ENCODE results near the gene JAGN1. TPM values are rescaled to one million over a fixed set of nuclear protein-coding genes. Genes with fewer than 3 reads are reported as not detected.
"Not testable (repeated sequence)": the region's sequence is repeated elsewhere in the genome, so short reads cannot be mapped to it uniquely, and the experiment has no call there.

The JAGN1 gene
- total RNA-seq, 1 donor from 2014 or later = 40.4 TPM

- TF ChIP-seq CTCF (conservative IDR thresholded peaks at IDR 0.05) = peak; percentile 78
- H3K9me3 Mint-ChIP-seq; H3K36me3 Mint-ChIP-seq; DNase-seq (ENCODE audit: extremely low spot score, unreplicated experiment); H3K4me1 Mint-ChIP-seq (ENCODE audit: unreplicated experiment); H3K4me3 Mint-ChIP-seq: not testable (repeated sequence)
- Mint-ChIP-seq H3K27me3 (peaks cover 13% of the 10 kb centered on the region), H3K27ac (peak overlapping the region; percentile 89)
Measured at GRCh38 chr3:9848860-9849259, 41.5 kb upstream of the JAGN1 start.

GRCh38 chr3:9851383-9851782, 39.0 kb upstream of the JAGN1 start:
- not testable (repeated sequence) for H3K4me3 Mint-ChIP-seq; H3K9me3 Mint-ChIP-seq; H3K36me3 Mint-ChIP-seq; H3K27ac Mint-ChIP-seq; DNase-seq (ENCODE audit: extremely low spot score, unreplicated experiment); H3K4me1 Mint-ChIP-seq (ENCODE audit: unreplicated experiment)
- H3K27me3 Mint-ChIP-seq = peaks cover 13% of the 10 kb centered on the region

- not testable (repeated sequence) for H3K27ac Mint-ChIP-seq; H3K4me1 Mint-ChIP-seq (ENCODE audit: unreplicated experiment); DNase-seq (ENCODE audit: extremely low spot score, unreplicated experiment)
Measured at GRCh38 chr3:9851926-9852325, 38.5 kb upstream of the JAGN1 start.

GRCh38 chr3:9852528-9852927, 37.9 kb upstream of the JAGN1 start:
- Mint-ChIP-seq H3K4me1 (ENCODE audit: unreplicated experiment) (peaks cover 9% of the 10 kb centered on the region), H3K9me3 (no peaks in the 10 kb centered on the region), H3K4me3 (no peak overlapping the region), H3K27me3 (peaks cover 13% of the 10 kb centered on the region), H3K27ac (no peak overlapping the region), H3K36me3 (no peaks in the 10 kb centered on the region)
- TF ChIP-seq CTCF (conservative IDR thresholded peaks at IDR 0.05) = no peak
- no peak for DNase-seq (ENCODE audit: extremely low spot score, unreplicated experiment)

More at GRCh38 chr3:9851926-9852325, 38.5 kb upstream of the JAGN1 start:
- peaks cover 13% of the 10 kb centered on the region for H3K27me3 Mint-ChIP-seq
- not testable (repeated sequence) for H3K36me3 Mint-ChIP-seq, H3K9me3 Mint-ChIP-seq, H3K4me3 Mint-ChIP-seq

- Mint-ChIP-seq H3K27ac (peak overlapping the region; percentile 62), H3K27me3 (peaks cover 16% of the 10 kb centered on the region), H3K4me1 (ENCODE audit: unreplicated experiment) (peaks cover 13% of the 10 kb centered on the region)
- not testable (repeated sequence) for H3K9me3 Mint-ChIP-seq; H3K4me3 Mint-ChIP-seq; DNase-seq (ENCODE audit: extremely low spot score, unreplicated experiment); H3K36me3 Mint-ChIP-seq
Measured at GRCh38 chr3:9854291-9854940, 36.0 kb upstream of the JAGN1 start.

GRCh38 chr3:9855594-9855993, 34.8 kb upstream of the JAGN1 start:
- no peak for DNase-seq (ENCODE audit: extremely low spot score, unreplicated experiment)
- H3K36me3 Mint-ChIP-seq = no peaks in the 10 kb centered on the region
- no peak for TF ChIP-seq CTCF (conservative IDR thresholded peaks at IDR 0.05)
- H3K9me3 Mint-ChIP-seq = no peaks in the 10 kb centered on the region
- H3K4me3 Mint-ChIP-seq = no peak overlapping the region
- H3K4me1 Mint-ChIP-seq (ENCODE audit: unreplicated experiment) = peaks cover 13% of the 10 kb centered on the region
- no peak overlapping the region for H3K27ac Mint-ChIP-seq
- peaks cover 16% of the 10 kb centered on the region for H3K27me3 Mint-ChIP-seq

GRCh38 chr3:9859530-9860025, 30.8 kb upstream of the JAGN1 start:
- no peak for DNase-seq (ENCODE audit: extremely low spot score, unreplicated experiment)
- no peaks in the 10 kb centered on the region for H3K36me3 Mint-ChIP-seq
- H3K27me3 Mint-ChIP-seq = peaks cover 2% of the 10 kb centered on the region
- no peak overlapping the region for H3K4me3 Mint-ChIP-seq
- no peak for TF ChIP-seq CTCF (conservative IDR thresholded peaks at IDR 0.05)
- H3K9me3 Mint-ChIP-seq = no peaks in the 10 kb centered on the region
- no peak overlapping the region for H3K27ac Mint-ChIP-seq
- peaks cover 17% of the 10 kb centered on the region for H3K4me1 Mint-ChIP-seq (ENCODE audit: unreplicated experiment)
